ENCODE results near the gene IGSF9. TPM values are rescaled to one million over a fixed set of nuclear protein-coding genes. Genes with fewer than 3 reads are reported as not detected.
"Not testable (repeated sequence)": the region's sequence is repeated elsewhere in the genome, so short reads cannot be mapped to it uniquely, and the experiment has no call there.

IGSF9 gene
- total and polyA plus RNA-seq, 2 experiments from 2014 or later, result 10.3 to 27.6 TPM

GRCh38 chr1:159899634-159900033, 45.8 kb downstream of the IGSF9 start:
- not testable (repeated sequence) for H2AFZ ChIP-seq; DNase-seq (ENCODE audit: low spot score); H3K36me3 Mint-ChIP-seq (ENCODE audit: low read depth); H3K27ac Mint-ChIP-seq; H3K9me2 ChIP-seq (ENCODE audit: insufficient read depth); H3K79me2 ChIP-seq (replicated peaks; ENCODE audit: insufficient read depth); H4K20me1 ChIP-seq (replicated peaks; ENCODE audit: insufficient read depth); H3K27ac ChIP-seq (ENCODE audit: low read depth); H3K9me3 Mint-ChIP-seq; H3F3A ChIP-seq (replicated peaks; ENCODE audit: low read depth); H3K36me3 ChIP-seq (ENCODE audit: insufficient read depth); H3K4me3 Mint-ChIP-seq; ATAC-seq
- H3K27me3 ChIP-seq (ENCODE audit: insufficient read depth), result peaks cover 17% of the 10 kb centered on the region
- Mint-ChIP-seq H3K27me3 (ENCODE audit: insufficient read depth, low read depth, poor library complexity) (peaks cover 17% of the 10 kb centered on the region), H3K4me1 (peaks cover 15% of the 10 kb centered on the region)
- H3K4me3 ChIP-seq, result peak overlapping the region; percentile 57; the same call in 1 of the 2 replicates
- H3K4me2 ChIP-seq, result peak overlapping the region; percentile 68; the same call in 1 of the 2 replicates
- H3K4me1 ChIP-seq (ENCODE audit: insufficient read depth), result peaks cover 12% of the 10 kb centered on the region

GRCh38 chr1:159898527-159898926, 46.9 kb downstream of the IGSF9 start:
- Histone ChIP-seq H3K36me3 (ENCODE audit: insufficient read depth) (no peaks in the 10 kb centered on the region), H3K79me2 (replicated peaks; ENCODE audit: insufficient read depth) (no peaks in the 10 kb centered on the region), H3K27ac (ENCODE audit: low read depth) (no peak overlapping the region), H3K4me3 (no peak overlapping the region), H3K9me2 (ENCODE audit: insufficient read depth) (no peaks in the 10 kb centered on the region), H3F3A (replicated peaks; ENCODE audit: low read depth) (no peaks in the 10 kb centered on the region), H3K4me2 (no peak overlapping the region), H2AFZ (no peak overlapping the region), H3K4me1 (ENCODE audit: insufficient read depth) (peaks cover 12% of the 10 kb centered on the region), H3K27me3 (ENCODE audit: insufficient read depth) (peaks cover 17% of the 10 kb centered on the region), H4K20me1 (replicated peaks; ENCODE audit: insufficient read depth) (no peaks in the 10 kb centered on the region)
- Mint-ChIP-seq H3K9me3 (peaks cover 4% of the 10 kb centered on the region; the same call in 2 of the 3 replicates), H3K4me3 (no peak overlapping the region), H3K36me3 (ENCODE audit: low read depth) (no peaks in the 10 kb centered on the region), H3K4me1 (peaks cover 15% of the 10 kb centered on the region), H3K27me3 (ENCODE audit: insufficient read depth, low read depth, poor library complexity) (peaks cover 17% of the 10 kb centered on the region), H3K27ac (no peak overlapping the region)
- ATAC-seq (no peak), DNase-seq (ENCODE audit: low spot score) (no peak)
- TF ChIP-seq ZNF462 (CRISPR knock-in tag; IDR thresholded peaks at IDR 0.05) (no peak), JUNB (IDR thresholded peaks at IDR 0.05; ENCODE audit: unreplicated experiment) (no peak), CTCF (conservative IDR thresholded peaks at IDR 0.05; ENCODE audit: low read depth in 2 of 2) (no peak), STAT1 (IDR thresholded peaks at IDR 0.05; ENCODE audit: unreplicated experiment) (no peak), ZNF331 (CRISPR knock-in tag; IDR thresholded peaks at IDR 0.05; ENCODE audit: low read depth) (no peak), POLR2AphosphoS5 (IDR thresholded peaks at IDR 0.05; ENCODE audit: low read depth) (no peak), CREB1 (CRISPR knock-in tag; IDR thresholded peaks at IDR 0.05; ENCODE audit: low read depth) (no peak), ETS1 (IDR thresholded peaks at IDR 0.05) (no peak), REST (IDR thresholded peaks at IDR 0.05; ENCODE audit: unreplicated experiment) (no peak), NANOG (IDR thresholded peaks at IDR 0.05; ENCODE audit: borderline replicate concordance) (no peak)
